SK-N-DZ (cell line): Measurements from ENCODE around the gene AUH. TPM values are rescaled to one million over a fixed set of nuclear protein-coding genes. Genes with fewer than 3 reads are reported as not detected.
"Not testable (repeated sequence)": the region's sequence is repeated elsewhere in the genome, so short reads cannot be mapped to it uniquely, and the experiment has no call there.

Experiments used
- DNase-seq: peaks from one replicate; pipeline ENCODE4 v3.0.0-alpha.2; 2015; ENCODE audit warnings: low spot score
- polyA plus RNA-seq, 2 experiments: library from polyadenylated mRNA; depleted of rRNA; stranded (reverse); fragments of >200 nt; gene quantifications; 2 replicates each; pipeline ENCODE4 v1.2.3, GENCODE V29; 2014

The AUH gene, protein sequence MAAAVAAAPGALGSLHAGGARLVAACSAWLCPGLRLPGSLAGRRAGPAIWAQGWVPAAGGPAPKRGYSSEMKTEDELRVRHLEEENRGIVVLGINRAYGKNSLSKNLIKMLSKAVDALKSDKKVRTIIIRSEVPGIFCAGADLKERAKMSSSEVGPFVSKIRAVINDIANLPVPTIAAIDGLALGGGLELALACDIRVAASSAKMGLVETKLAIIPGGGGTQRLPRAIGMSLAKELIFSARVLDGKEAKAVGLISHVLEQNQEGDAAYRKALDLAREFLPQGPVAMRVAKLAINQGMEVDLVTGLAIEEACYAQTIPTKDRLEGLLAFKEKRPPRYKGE
- polyA plus RNA-seq (2014; cell fraction: cytosol; rRNA removed) = 16.3 and 18.0 TPM in 2 replicates
- 20.7 and 28.9 TPM in 2 replicates for polyA plus RNA-seq (2014; cell fraction: nucleus; rRNA removed)

DNA sequence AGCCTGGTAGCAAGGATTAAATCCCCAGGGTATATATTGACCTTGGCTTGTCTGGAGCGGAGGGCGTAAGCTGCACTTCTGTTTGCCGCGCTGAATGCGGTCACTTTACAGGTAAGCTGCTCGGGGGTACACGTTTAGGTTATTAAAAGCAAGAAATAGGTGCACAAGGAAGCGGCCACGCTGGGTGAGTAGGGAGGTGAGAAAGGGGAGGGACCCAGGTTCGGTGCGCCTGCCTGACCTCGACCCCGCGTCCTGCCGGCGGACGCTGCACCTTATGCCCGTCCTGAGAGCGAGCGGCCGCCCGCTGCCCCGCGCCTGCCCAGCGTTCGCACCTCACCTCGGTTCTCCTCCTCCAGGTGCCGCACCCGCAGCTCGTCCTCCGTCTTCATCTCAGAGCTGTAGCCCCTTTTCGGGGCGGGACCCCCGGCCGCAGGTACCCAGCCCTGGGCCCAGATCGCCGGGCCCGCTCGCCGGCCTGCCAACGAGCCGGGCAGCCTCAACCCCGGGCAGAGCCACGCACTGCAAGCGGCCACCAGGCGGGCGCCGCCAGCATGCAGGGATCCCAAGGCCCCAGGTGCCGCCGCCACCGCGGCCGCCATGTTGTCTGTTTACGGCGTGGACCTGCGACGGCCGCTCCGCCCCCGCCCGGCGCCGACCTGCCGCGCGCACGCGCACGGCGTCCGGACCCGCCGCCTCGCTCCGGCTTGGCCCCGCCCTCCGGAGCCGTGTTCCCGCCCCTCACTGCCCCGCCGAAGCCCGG lies at the start of gene AUH:
Gene AUH, minus strand, starts transcription at position 628 of the 760 bp plus-strand sequence. Its CDS starts 29 bp downstream, at position 599.
- DNase-seq = peak; percentile 69

- no peak for DNase-seq
Measured at GRCh38 chr9:91411096-91411771, 49.5 kb upstream of the AUH start.

DNA sequence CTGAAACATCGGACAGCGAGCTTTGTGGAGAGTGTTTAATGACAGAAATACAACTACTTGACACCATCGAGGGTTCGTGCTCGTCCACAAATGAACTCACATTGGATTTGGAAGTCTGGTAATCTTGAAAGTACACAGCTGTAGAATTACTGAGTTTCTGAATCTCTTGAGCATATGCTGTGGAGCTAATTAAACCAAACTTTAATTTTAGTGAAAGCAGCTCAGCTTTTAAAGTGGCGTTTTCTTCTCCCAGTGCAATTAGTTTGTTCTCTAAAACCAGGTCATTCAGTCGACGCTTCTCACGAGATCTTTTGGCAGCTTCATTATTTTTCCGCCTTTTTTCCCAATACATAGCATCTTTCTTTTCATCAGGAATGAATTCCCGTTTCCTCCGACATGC lies 48.4 kb upstream of the AUH start:
- DNase-seq = no peak

- DNase-seq = no peak
Measured at GRCh38 chr9:91408475-91408874, 46.8 kb upstream of the AUH start.

GRCh38 chr9:91407580-91408318 lies 46.0 kb upstream of the AUH start:
- no peak for DNase-seq

DNA sequence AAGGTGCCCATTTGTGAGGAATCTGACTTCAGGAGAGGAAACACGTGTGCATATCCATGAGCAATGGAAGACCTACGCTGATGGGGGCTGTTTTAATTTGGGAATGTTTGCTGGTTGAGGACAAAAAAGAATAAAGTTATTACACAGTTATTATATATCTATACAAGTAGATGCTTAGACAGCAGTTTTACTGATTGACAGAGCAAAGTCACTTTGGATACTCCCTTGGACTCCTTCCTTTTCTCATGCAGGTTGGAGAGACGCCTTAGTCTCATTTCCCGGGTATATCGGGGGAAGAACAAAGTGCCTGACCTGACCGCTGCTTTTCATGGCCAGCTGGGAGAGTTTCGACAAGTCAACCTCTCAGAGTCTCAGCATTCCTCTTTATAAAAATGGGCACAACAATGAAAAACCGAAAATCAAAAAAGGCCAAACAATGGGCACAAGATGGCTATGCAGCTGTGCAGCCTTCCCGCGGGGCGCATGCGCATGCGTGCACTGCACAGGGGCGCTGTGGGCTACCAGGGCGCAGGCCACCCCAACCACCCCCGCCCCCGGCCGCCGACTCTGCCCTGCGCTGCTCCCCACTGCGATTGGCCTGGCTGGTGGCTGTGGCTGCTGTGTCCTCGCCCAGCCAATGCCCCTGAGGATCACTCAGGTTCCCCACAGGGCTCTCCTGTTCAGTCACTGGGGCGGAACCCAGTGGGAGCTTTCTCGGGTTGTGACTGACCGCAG lies 43.8 kb upstream of the AUH start:
- no peak for DNase-seq

- DNase-seq = no peak
Measured at GRCh38 chr9:91403665-91404543, 42.2 kb upstream of the AUH start.

- no peak for DNase-seq
Measured at GRCh38 chr9:91398926-91399325, 37.2 kb upstream of the AUH start.

DNA sequence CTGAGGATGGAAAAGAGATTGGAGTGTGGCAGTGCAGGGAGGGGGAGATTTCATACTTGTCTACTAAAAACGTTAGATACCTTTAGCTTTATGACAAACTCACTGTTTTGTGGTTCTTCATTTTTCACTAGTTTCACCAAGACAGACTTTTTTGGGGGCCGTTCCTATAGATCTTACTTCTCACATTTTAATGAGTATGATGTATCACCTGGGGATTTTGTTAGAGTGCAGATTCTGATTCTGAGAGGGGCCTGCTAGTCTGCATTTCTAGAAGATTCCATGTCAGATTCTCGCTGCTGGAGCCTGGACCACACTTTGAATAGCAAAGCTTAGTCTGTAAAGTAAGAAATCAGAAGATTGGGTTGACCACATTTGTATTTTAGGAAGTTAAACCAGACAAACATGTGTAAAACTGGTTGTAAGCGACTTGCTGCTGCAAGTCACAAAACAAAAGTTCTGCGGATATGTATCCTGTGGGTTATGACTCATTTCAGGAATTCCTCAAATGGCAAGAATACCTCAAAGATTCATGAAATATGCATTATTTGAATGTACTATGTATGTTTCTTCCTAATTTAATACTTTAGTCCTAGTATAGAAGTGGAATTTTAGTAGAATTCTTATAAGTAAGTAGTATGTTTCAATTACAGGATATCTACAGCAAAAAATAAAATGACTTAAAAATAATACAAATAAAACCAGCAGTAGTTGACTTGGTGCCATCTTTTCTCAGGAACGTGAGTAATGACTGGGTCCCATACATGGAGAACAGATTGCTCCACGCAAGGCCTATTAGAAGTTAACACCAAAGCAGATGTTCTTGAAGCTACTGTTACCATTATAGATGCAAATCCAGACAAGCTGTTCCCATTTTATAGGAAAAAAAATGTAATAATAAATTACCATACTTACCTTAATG lies 34.1 kb upstream of the AUH start:
- DNase-seq = no peak

DNA sequence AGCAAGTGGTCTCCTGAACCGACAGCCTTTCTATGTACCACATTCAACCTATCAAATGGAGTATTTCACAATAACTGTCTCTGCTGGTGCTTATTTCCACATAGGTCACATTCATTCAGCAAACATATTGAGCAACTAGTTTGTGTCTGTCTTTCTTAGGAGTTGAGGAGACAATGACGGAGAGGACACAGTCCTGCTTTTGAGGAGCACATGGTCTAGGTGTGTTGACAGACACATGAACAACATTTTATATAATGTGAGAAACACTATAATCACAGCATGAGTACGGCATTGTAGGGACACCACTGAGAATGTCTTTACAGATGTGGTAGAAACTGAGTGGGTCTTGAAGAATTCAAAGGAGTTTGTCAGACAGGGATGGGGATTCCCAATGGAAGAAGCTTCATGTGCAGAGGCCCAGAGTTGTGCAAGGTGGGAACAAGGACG lies 33.4 kb upstream of the AUH start:
- DNase-seq = no peak

DNA sequence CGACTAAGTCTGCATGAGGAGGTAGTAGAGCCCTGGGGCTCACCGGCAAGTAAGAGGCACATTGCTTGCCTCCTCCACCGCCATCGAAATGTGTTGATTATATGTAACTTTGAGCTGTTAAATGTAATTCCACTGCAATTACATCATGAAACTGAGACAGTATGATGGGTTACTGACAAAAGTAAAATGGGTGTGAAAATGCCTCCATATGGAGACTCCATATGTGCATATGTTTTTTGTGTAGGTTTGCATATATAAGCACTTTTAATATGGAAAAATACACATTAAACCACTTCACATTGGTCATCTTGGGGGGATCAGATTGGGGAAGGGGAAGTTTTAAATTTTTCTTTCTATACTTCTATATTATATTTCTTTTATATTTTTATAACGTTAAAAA lies 32.1 kb upstream of the AUH start:
- no peak for DNase-seq

- DNase-seq = no peak
Measured at GRCh38 chr9:91392435-91392834, 30.7 kb upstream of the AUH start.

- no peak for DNase-seq
Measured at GRCh38 chr9:91391818-91392217, 30.1 kb upstream of the AUH start.

DNA sequence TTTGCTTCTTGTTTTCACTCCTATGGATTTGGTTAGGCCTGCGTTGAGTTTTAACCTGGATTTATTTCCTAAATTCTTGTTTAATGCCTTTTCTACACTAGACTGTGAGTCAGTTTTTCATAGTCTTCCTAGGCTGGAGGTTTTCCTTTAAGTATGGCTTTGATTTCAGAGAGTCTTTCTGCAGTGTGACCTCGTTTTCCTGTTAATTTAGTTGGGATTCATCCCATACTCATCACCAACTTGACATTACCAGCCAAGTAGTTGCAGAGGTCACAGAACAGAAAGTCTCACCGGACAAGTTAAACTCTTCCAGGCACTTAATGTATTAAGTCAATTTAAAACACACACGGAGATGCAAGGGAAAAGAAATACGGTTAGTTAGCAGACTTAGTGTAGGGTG lies 29.7 kb upstream of the AUH start:
- no peak for DNase-seq

DNA sequence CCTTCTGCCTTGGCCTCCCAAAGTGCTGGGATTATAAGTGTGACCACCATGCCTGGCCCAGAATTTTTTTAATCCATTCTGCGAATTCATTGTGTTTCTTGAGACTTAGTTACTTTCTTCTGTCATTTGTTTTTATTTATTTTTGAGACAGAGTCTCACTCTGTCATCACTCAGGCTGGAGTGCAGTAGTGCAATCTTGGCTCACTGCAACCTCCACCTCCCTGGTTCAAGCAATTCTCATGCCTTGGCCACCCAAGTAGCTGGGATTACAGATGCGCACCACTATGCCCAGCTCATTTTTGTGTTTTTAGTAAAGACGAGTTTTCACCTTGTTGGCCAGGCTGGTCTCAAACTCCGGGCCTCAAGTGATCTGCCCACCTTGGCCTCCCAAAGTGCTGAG lies 28.0 kb upstream of the AUH start:
- not testable (repeated sequence) for DNase-seq

DNA sequence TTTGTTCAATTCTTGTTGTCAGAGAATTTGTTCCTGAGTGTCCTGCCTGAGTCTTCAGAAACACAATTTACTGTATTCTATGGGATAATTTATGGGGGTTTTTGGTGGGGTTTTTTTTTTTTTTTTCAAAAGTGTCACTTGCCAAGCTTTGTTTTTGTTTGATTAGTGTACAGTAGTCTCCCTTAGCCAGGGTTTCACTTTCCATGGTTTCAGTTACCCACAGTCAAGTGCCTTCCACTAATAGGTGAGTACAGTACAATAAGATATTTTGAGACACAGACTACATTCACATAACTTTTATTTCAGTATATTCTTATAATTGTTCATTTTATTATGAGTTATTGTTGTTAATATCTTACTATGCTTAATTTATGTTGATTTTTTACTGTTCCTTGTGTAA lies 25.0 kb upstream of the AUH start:
- no peak for DNase-seq

GRCh38 chr9:91384954-91385353 lies 23.2 kb upstream of the AUH start:
- no peak for DNase-seq

DNA sequence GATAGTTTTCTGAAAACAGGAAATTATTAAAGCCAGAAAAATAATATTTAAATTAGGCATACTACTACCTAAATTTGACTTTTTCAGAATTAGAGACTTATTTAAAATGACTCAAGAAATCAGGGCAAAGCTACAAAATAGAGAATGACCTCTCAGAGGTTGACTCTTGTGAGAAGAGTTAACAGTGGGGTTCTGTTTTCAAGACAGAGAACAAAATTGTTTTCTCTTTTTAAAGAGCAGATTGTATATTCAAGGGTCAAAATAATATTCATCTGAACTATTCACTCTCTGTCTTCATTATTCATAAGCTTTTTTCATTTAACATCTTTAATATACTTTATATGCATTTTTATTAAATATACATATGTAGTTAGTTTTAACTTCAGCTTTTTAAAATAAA lies 21.9 kb upstream of the AUH start:
- no peak for DNase-seq

DNA sequence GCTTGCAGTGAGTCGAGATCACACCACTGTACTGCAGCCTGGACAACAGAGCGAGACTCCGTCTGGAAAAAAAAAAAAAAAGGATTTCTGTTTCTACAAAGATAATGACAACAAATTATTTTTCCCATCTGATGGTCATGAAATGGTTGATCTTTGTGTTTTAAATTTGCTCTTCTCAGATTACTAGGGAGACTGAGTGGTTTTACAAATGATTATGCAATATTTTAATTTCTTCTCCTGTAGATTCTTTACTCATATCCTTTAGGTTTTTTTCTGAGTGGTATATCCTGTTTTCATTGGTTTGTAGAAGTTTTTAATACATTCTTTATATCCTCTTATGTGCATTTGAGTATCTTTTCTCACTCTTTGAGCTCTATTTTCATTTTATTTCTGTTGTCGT lies 20.6 kb upstream of the AUH start:
- no peak for DNase-seq
